Smooth muscle cell (in vitro differentiated cells): ENCODE measurements around the gene ARHGEF26. TPM values are rescaled to one million over a fixed set of nuclear protein-coding genes. Genes with fewer than 3 reads are reported as not detected.

Source experiments
- DNase-seq: peaks from one replicate; lab custom pipeline; 2025; ENCODE audit not compliant: unreplicated experiment; lab: John Stamatoyannopoulos, UW
- H2AFZ ChIP-seq: fragments of 200-600 bp; sonication (generic); 2 replicates; pipeline ENCODE4 v1.6.0; 2016; ENCODE audit warnings: antibody characterized with exemption, low read depth, mild to moderate bottlenecking
- H3F3A ChIP-seq: fragments of 200-600 bp; sonication (generic); 2 replicates; pipeline ENCODE4 v1.6.0; 2017; ENCODE audit warnings: antibody characterized with exemption, low read depth
- H3K27ac ChIP-seq: fragments of 200-600 bp; sonication (generic); 2 replicates; pipeline ENCODE4 v1.5.1; 2016; ENCODE audit warnings: low read depth, mild to moderate bottlenecking
- H3K27me3 ChIP-seq: fragments of 200-600 bp; sonication (generic); 2 replicates; pipeline ENCODE4 v1.6.1; 2016; ENCODE audit warnings: low read depth, mild to moderate bottlenecking
- H3K36me3 ChIP-seq: fragments of 200-600 bp; sonication (generic); 2 replicates; pipeline ENCODE4 v1.5.1; 2016; ENCODE audit warnings: low read depth
- H3K4me1 ChIP-seq: fragments of 200-600 bp; sonication (generic); 2 replicates; pipeline ENCODE4 v1.5.1; 2016; ENCODE audit warnings: low read depth
- H3K4me2 ChIP-seq: fragments of 200-600 bp; sonication (generic); 2 replicates; pipeline ENCODE4 v1.6.0; 2016; ENCODE audit warnings: mild to moderate bottlenecking
- H3K4me3 ChIP-seq: fragments of 200-600 bp; sonication (generic); 2 replicates; pipeline ENCODE4 v1.5.1; 2016; ENCODE audit warnings: mild to moderate bottlenecking
- H3K79me2 ChIP-seq: fragments of 200-600 bp; sonication (generic); 2 replicates; pipeline ENCODE4 v1.6.0; 2016; ENCODE audit warnings: low read depth, mild to moderate bottlenecking
- H3K9ac ChIP-seq: fragments of 200-600 bp; sonication (generic); 2 replicates; pipeline ENCODE4 v1.6.0; 2016; ENCODE audit warnings: low read depth
- H3K9me3 ChIP-seq: fragments of 200-600 bp; sonication (generic); replicated peaks from 2 replicates; pipeline ENCODE4 v1.5.1; 2016; ENCODE audit warnings: low read depth
- H4K20me1 ChIP-seq: fragments of 200-600 bp; sonication (generic); 2 replicates; pipeline ENCODE4 v1.6.0; 2016; ENCODE audit warnings: low read depth
- CTCF ChIP-seq: fragments of 200-600 bp; sonication (generic); IDR thresholded peaks from 2 replicates; pipeline ENCODE4 v1.5.1; 2017; ENCODE audit warnings: borderline replicate concordance, mild to moderate bottlenecking, antibody characterized with exemption; ENCODE audit not compliant: insufficient read depth, poor library complexity, severe bottlenecking
- WGBS: methylation state at CpG from one replicate; pipeline ENCODE4 v1.1.7; 2016; ENCODE audit warnings: low lambda C conversion rate; 5-methylcytosine and 5-hydroxymethylcytosine counted together
- polyA plus RNA-seq: library from polyadenylated mRNA; unstranded; fragments of >200 nt; fragmentation: Nextera tagmentation; extraction: Ambion mirVana; gene quantifications from 2 replicates; pipeline ENCODE4 v1.2.1, GENCODE V29; 2016
- total RNA-seq: library from RNA; depleted of rRNA; stranded (reverse); fragments of >200 nt; gene quantifications from 2 replicates; pipeline ENCODE4 v1.2.3, GENCODE V29; 2014

ARHGEF26 gene
- total and polyA plus RNA-seq, 2 experiments from 2014 or later: 0.83 to 1.4 TPM

GRCh38 chr3:154244644-154245043 is 123.5 kb downstream of the ARHGEF26 start:
- no peak overlapping the region for H3K4me3 ChIP-seq
- H3K9me3 ChIP-seq: no peaks in the 10 kb centered on the region
- DNase-seq: no peak

GRCh38 chr3:154247806-154248415 is 126.7 kb downstream of the ARHGEF26 start:
- H3K27ac ChIP-seq: no peak overlapping the region
- H3F3A ChIP-seq: peaks cover 4% of the 10 kb centered on the region
- no peaks in the 10 kb centered on the region for H4K20me1 ChIP-seq
- H3K9me3 ChIP-seq: no peaks in the 10 kb centered on the region
- no peak for DNase-seq
- H2AFZ ChIP-seq: no peak overlapping the region
- H3K36me3 ChIP-seq: no peaks in the 10 kb centered on the region
- no peak overlapping the region for H3K4me3 ChIP-seq
- peaks cover 6% of the 10 kb centered on the region for H3K4me1 ChIP-seq
- TF ChIP-seq CTCF: no peak
- no peaks in the 10 kb centered on the region for H3K79me2 ChIP-seq
- 88% methylated on average over 2 of the region's 2 CpGs for WGBS
- no peak overlapping the region for H3K9ac ChIP-seq
- H3K27me3 ChIP-seq: no peaks in the 10 kb centered on the region
- no peak overlapping the region for H3K4me2 ChIP-seq

More at GRCh38 chr3:154244644-154245043, 123.5 kb downstream of the ARHGEF26 start:
- Histone ChIP-seq H3K4me1 (peaks cover 6% of the 10 kb centered on the region), H3K4me2 (no peak overlapping the region), H3K79me2 (no peaks in the 10 kb centered on the region), H4K20me1 (no peaks in the 10 kb centered on the region), H3K27me3 (no peaks in the 10 kb centered on the region), H3K36me3 (no peaks in the 10 kb centered on the region), H3K27ac (no peak overlapping the region), H3K9ac (no peak overlapping the region), H2AFZ (no peak overlapping the region), H3F3A (peaks cover 4% of the 10 kb centered on the region)
- 80% methylated on average over 2 of the region's 2 CpGs for WGBS
- no peak for TF ChIP-seq CTCF

DNA sequence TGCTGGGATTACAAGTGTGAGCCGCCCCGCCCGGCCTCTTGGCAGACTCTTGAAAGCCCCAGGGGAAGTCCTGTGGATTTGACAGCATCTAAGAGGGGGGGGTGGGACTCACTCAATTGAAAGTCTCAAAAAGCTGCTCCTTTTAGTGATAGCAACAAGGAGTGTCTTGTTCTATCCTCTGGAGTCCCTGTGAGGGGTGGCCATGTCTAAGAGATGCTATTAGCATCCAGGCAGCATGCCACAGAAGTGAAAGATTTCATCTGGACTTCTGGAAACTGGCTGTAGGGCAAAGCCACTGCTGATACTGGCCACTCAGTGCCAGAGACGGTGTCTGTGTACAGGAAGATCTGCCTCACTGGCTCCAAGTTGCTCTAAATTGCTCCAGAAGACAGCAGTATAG is 129.1 kb downstream of the ARHGEF26 start:
- H3K27me3 ChIP-seq: no peaks in the 10 kb centered on the region
- DNase-seq: no peak
- no peaks in the 10 kb centered on the region for H4K20me1 ChIP-seq
- no peak overlapping the region for H3K9ac ChIP-seq
- H3K4me3 ChIP-seq: no peak overlapping the region
- H3K27ac ChIP-seq: no peak overlapping the region
- H3K4me2 ChIP-seq: no peak overlapping the region
- no peaks in the 10 kb centered on the region for H3K79me2 ChIP-seq
- no peaks in the 10 kb centered on the region for H3F3A ChIP-seq
- H3K4me1 ChIP-seq: peaks cover 6% of the 10 kb centered on the region
- no peaks in the 10 kb centered on the region for H3K9me3 ChIP-seq
- no peak for TF ChIP-seq CTCF
- 95% methylated on average over 4 of the region's 4 CpGs for WGBS
- H3K36me3 ChIP-seq: no peaks in the 10 kb centered on the region
- no peak overlapping the region for H2AFZ ChIP-seq

- Histone ChIP-seq H3F3A (no peaks in the 10 kb centered on the region), H3K27me3 (no peaks in the 10 kb centered on the region), H3K79me2 (no peaks in the 10 kb centered on the region), H3K4me1 (peaks cover 6% of the 10 kb centered on the region), H2AFZ (no peak overlapping the region), H3K36me3 (no peaks in the 10 kb centered on the region), H3K27ac (no peak overlapping the region), H3K9ac (no peak overlapping the region), H3K4me2 (no peak overlapping the region), H4K20me1 (no peaks in the 10 kb centered on the region), H3K4me3 (no peak overlapping the region), H3K9me3 (no peaks in the 10 kb centered on the region)
- WGBS: 96% methylated on average over 3 of the region's 3 CpGs
- no peak for TF ChIP-seq CTCF
- DNase-seq: no peak
Measured at GRCh38 chr3:154251610-154252009, 130.4 kb downstream of the ARHGEF26 start.
